Endothelial cell of umbilical vein (primary cell): ENCODE results near the gene UBC. TPM values are rescaled to one million over a fixed set of nuclear protein-coding genes. Genes with fewer than 3 reads are reported as not detected.

Source experiments
- BruUV-seq: library from RNA; stranded (reverse); fragments of 400-500 nt; replicated peaks from 2 replicates; lab custom pipeline; 2021; lab: Mats Ljungman, UMichigan
- CTCF ChIA-PET: fragments of 300-600, 350-600 bp; sonication (Branson Sonifier 250); formaldehyde crosslinking; loops from one replicate; lab custom pipeline; 2021; ENCODE audit warnings: antibody characterized with exemption, inconsistent platforms; lab: Charles Lee
- POLR2A ChIA-PET: fragments of 300-600, 350-600 bp; sonication (Branson Sonifier 250); formaldehyde crosslinking; loops from one replicate; lab custom pipeline; 2021; ENCODE audit warnings: antibody characterized with exemption, inconsistent platforms; lab: Charles Lee
- DNase-seq: peaks from one replicate; pipeline ENCODE4 v3.0.0-alpha.2; 2011; ENCODE audit warnings: low read depth, low spot score
- FAIRE-seq: peaks from 2 replicates; lab custom pipeline; 2011; peaks lifted over from hg19 to GRCh38; lab: Jason Lieb, UNC
- H2AFZ ChIP-seq: 2 replicates; pipeline ENCODE4 v1.6.0; 2012; ENCODE audit warnings: low read depth, low read length, control low read depth, inconsistent platforms
- H3K27ac ChIP-seq: 2 replicates; pipeline ENCODE4 v1.5.1; 2011; ENCODE audit warnings: low read depth, mild to moderate bottlenecking, control low read depth, low read length, moderate library complexity; ENCODE audit not compliant: insufficient read depth
- H3K27me3 ChIP-seq, 2 experiments: 2 replicates each; pipeline versions ENCODE4 v1.6.0 to v1.6.1; 2011; ENCODE audit warnings: low read length in 2 of 2, mixed read lengths in 1 of 2; ENCODE audit not compliant: control insufficient read depth in 2 of 2, insufficient read depth in 2 of 2
- H3K36me3 ChIP-seq, 2 experiments: 2 replicates in 1 of 2; 3 replicates in 1 of 2; pipeline ENCODE4 v1.5.1; 2011; ENCODE audit warnings: low read length in 2 of 2, mild to moderate bottlenecking in 1 of 2, moderate library complexity in 1 of 2; ENCODE audit not compliant: control insufficient read depth in 2 of 2, insufficient read depth in 2 of 2; ENCODE audit errors: extremely low read depth in 1 of 2
- H3K4me1 ChIP-seq: 3 replicates; pipeline ENCODE4 v1.5.1; 2011; ENCODE audit warnings: mild to moderate bottlenecking, low read length; ENCODE audit not compliant: control insufficient read depth, insufficient read depth; ENCODE audit errors: extremely low read depth
- H3K4me2 ChIP-seq: 2 replicates; pipeline ENCODE4 v1.6.1; 2011; ENCODE audit warnings: low read length, control low read depth, mixed read lengths; ENCODE audit not compliant: insufficient read depth
- H3K4me3 ChIP-seq, 3 experiments: fragments of 200-600 bp in 1 of 3; sonication (generic), shearing (Covaris generic) in 1 of 3; replicated peaks in 1 of 3; 2 replicates each; pipeline ENCODE4 v1.5.1; 2011 to 2016; ENCODE audit warnings: control low read depth in 3 of 3, low read length in 3 of 3, mild to moderate bottlenecking in 2 of 3, inconsistent platforms in 1 of 3, low read depth in 1 of 3, moderate library complexity in 1 of 3; ENCODE audit not compliant: insufficient read depth in 1 of 3
- H3K79me2 ChIP-seq: 2 replicates; pipeline ENCODE4 v1.6.0; 2012; ENCODE audit warnings: low read length, inconsistent platforms; ENCODE audit not compliant: control insufficient read depth, insufficient read depth
- H3K9ac ChIP-seq: replicated peaks from 2 replicates; pipeline ENCODE3; 2011; ENCODE audit warnings: low read length, control low read depth; ENCODE audit not compliant: insufficient read depth; ENCODE audit errors: extremely low read depth
- H3K9me1 ChIP-seq: replicated peaks from 3 replicates; pipeline ENCODE4 v1.6.0; 2011; ENCODE audit warnings: mild to moderate bottlenecking, low read length; ENCODE audit not compliant: control insufficient read depth, insufficient read depth; ENCODE audit errors: extremely low read depth
- H3K9me3 ChIP-seq: replicated peaks from 2 replicates; pipeline ENCODE4 v1.5.1; 2012; ENCODE audit warnings: low read length, inconsistent platforms; ENCODE audit not compliant: control insufficient read depth, insufficient read depth
- H4K20me1 ChIP-seq: replicated peaks from 2 replicates; pipeline ENCODE3; 2011; ENCODE audit warnings: mild to moderate bottlenecking, low read length; ENCODE audit not compliant: control insufficient read depth, insufficient read depth; ENCODE audit errors: extremely low read depth
- CTCF ChIP-seq, 2 donors: IDR thresholded peaks; 1 replicate in 1 of 2; 2 replicates in 1 of 2; pipeline ENCODE4 v1.5.1; 2011; ENCODE audit warnings: low read length in 2 of 2, mild to moderate bottlenecking in 2 of 2, moderate library complexity in 2 of 2, control low read depth in 1 of 2, inconsistent platforms in 1 of 2, low read depth in 1 of 2; ENCODE audit not compliant: insufficient read depth in 1 of 2; ENCODE audit errors: extremely low read depth in 1 of 2
- EZH2 ChIP-seq: IDR thresholded peaks from 2 replicates; pipeline ENCODE4 v1.6.1; 2012; ENCODE audit warnings: borderline replicate concordance, low read depth, mild to moderate bottlenecking, moderate library complexity, low read length, inconsistent platforms; ENCODE audit not compliant: severe bottlenecking
- FOS ChIP-seq: IDR thresholded peaks from 2 replicates; pipeline ENCODE4 v1.6.1; 2011; ENCODE audit warnings: mild to moderate bottlenecking, low read length, moderate library complexity, borderline replicate concordance; ENCODE audit not compliant: insufficient read depth
- GATA2 ChIP-seq: IDR thresholded peaks from 2 replicates; pipeline ENCODE4 v1.7.0; 2011; ENCODE audit warnings: low read depth, mild to moderate bottlenecking, moderate library complexity, mixed read lengths, low read length; ENCODE audit not compliant: insufficient read length, insufficient read depth
- JUN ChIP-seq: IDR thresholded peaks from 2 replicates; pipeline ENCODE4 v1.6.1; 2011; ENCODE audit warnings: borderline replicate concordance, low read depth; ENCODE audit not compliant: insufficient read length, insufficient read depth
- MAX ChIP-seq: IDR thresholded peaks from 2 replicates; pipeline ENCODE4 v1.6.1; 2011; ENCODE audit not compliant: insufficient read depth, insufficient read length
- MYC ChIP-seq: IDR thresholded peaks from one replicate; pipeline ENCODE4 v1.6.1; 2011; ENCODE audit warnings: mild to moderate bottlenecking, low read depth, low read length
- POLR2A ChIP-seq: IDR thresholded peaks from 2 replicates; pipeline ENCODE4 v1.6.1; 2012; ENCODE audit warnings: low read depth, mild to moderate bottlenecking, control low read depth, low read length
- POLR2AphosphoS5 ChIP-seq: IDR thresholded peaks from 2 replicates; pipeline ENCODE4 v1.6.1; 2012; ENCODE audit warnings: low read depth, mild to moderate bottlenecking, control low read depth, low read length, moderate library complexity; ENCODE audit not compliant: insufficient read depth
- dilution Hi-C: fragments of 300-500 bp; cut with MboI; formaldehyde crosslinking; loops from one replicate; pipeline ENCODE4 v1.15.0; 2019; ENCODE audit warnings: low sequenced_read_pairs; ENCODE audit not compliant: extremely low pct_ligation_motif_present
- intact Hi-C: fragments of 100-400 bp; cut with micrococcal nuclease; formaldehyde crosslinking; loops from one replicate; pipeline ENCODE4 v1.10.0; 2022
- polyA plus RNA-seq, 4 experiments: library from polyadenylated mRNA; depleted of rRNA in 3 of 4; stranded (reverse) in 3 of 4; unstranded in 1 of 4; fragments of >200 nt; gene quantifications; 2 replicates each; pipeline versions ENCODE4 v1.2.1 to v1.2.3, GENCODE V29; 2011 to 2012; ENCODE audit warnings: missing spikeins in 1 of 4
- total RNA-seq: library from RNA; stranded (reverse); gene quantifications from 2 replicates; pipeline ENCODE4 v1.2.3, GENCODE V29; 2021

The UBC gene
- total and polyA plus RNA-seq, 2 donors (not counting 3 experiments of a cell fraction or from before 2014, with no cell fraction given) = 875 to 1,305 TPM

GRCh38 chr12:124949779-124950728, 35.6 kb upstream of the UBC start:
- intact Hi-C loops = no loop called here
- DNase-seq (no peak), FAIRE-seq (no peak)
- no peak overlapping the region for H3K9ac ChIP-seq
- no peaks in the 10 kb centered on the region for H3K4me1 ChIP-seq
- H2AFZ ChIP-seq = no peak overlapping the region
- no peak for TF ChIP-seq POLR2A
- TF ChIP-seq POLR2AphosphoS5 = no peak
- no peak for TF ChIP-seq CTCF (IDR thresholded peaks at IDR 0.05; ENCODE audit: extremely low read depth in 1 of 2, insufficient read depth in 1 of 2, low read depth in 1 of 2, low read length in 2 of 2)
- TF ChIP-seq EZH2 = no peak
- TF ChIP-seq MYC = no peak
- TF ChIP-seq MAX = no peak
- no peak for TF ChIP-seq JUN
- TF ChIP-seq FOS = no peak
- no peak for TF ChIP-seq GATA2
- H3K4me3 ChIP-seq = no peak overlapping the region
- H3K9me1 ChIP-seq = no peaks in the 10 kb centered on the region
- no peaks in the 10 kb centered on the region for H3K79me2 ChIP-seq
- dilution Hi-C loops = no loop called here
- H3K4me2 ChIP-seq = no peak overlapping the region
- H3K27me3 ChIP-seq = no peaks in the 10 kb centered on the region
- BruUV-seq = no TSS peak
- H4K20me1 ChIP-seq = no peaks in the 10 kb centered on the region
- ChIA-PET POLR2A (no interaction called here), CTCF (interaction anchor here (2.4 to 2.5 kb wide), 2 partner anchors 10 kb away, joined by 8 to 11 read pairs; no protein-coding TSS in a partner anchor)
- H3K9me3 ChIP-seq = no peaks in the 10 kb centered on the region
- H3K36me3 ChIP-seq = peaks cover 11 to 23% of the 10 kb centered on the region in 2 experiments
- no peak overlapping the region for H3K27ac ChIP-seq
